Peyer's patch (tissue), 4 donors: ENCODE measurements around the gene RAMAC.
"Not testable (repeated sequence)": the region's sequence is repeated elsewhere in the genome, so short reads cannot be mapped to it uniquely, and the experiment has no call there.

Experiments
- POLR2A ChIP-seq, 2 donors: fragments of 450-650 bp; IDR thresholded peaks; one replicate each; pipeline ENCODE4 v1.5.1; 2017; ENCODE audit warnings: antibody characterized with exemption in 2 of 2, mild to moderate bottlenecking in 2 of 2, moderate library complexity in 2 of 2
- TF ChIP-seq, protein P1 (sequence below), 6 experiments: fragments of 450-650 bp in 4 of 6; fragments of 200-600 bp in 2 of 6; sonication (generic) in 1 of 6; IDR thresholded peaks; one replicate each; pipeline ENCODE4 v1.5.1; 2017 to 2019; ENCODE audit warnings: antibody characterized with exemption in 6 of 6, mild to moderate bottlenecking in 3 of 6, moderate library complexity in 1 of 6

DNA sequence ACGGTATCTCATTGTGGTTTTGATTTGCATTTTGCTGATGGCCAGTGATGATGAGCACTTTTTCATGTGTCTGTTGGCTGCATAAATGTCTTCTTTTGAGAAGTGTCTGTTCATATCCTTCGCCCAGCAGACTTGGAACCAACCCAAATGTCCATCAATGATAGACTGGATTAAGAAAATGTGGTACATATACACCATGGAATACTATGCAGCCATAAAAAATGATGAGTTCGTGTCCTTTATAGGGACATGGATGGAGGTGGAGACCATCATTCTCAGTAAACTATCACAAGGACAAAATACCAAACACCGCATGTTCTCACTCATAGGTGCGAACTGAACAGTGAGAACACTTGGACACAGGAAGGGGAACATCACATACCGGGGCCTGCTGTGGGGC lies 45.2 kb downstream of the RAMAC start:
- TF ChIP-seq, protein P1, sequence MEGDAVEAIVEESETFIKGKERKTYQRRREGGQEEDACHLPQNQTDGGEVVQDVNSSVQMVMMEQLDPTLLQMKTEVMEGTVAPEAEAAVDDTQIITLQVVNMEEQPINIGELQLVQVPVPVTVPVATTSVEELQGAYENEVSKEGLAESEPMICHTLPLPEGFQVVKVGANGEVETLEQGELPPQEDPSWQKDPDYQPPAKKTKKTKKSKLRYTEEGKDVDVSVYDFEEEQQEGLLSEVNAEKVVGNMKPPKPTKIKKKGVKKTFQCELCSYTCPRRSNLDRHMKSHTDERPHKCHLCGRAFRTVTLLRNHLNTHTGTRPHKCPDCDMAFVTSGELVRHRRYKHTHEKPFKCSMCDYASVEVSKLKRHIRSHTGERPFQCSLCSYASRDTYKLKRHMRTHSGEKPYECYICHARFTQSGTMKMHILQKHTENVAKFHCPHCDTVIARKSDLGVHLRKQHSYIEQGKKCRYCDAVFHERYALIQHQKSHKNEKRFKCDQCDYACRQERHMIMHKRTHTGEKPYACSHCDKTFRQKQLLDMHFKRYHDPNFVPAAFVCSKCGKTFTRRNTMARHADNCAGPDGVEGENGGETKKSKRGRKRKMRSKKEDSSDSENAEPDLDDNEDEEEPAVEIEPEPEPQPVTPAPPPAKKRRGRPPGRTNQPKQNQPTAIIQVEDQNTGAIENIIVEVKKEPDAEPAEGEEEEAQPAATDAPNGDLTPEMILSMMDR (IDR thresholded peaks at IDR 0.05), result not testable (repeated sequence)
- not testable (repeated sequence) for TF ChIP-seq POLR2A (IDR thresholded peaks at IDR 0.05)
